H7 (cell line): Measurements from ENCODE around the gene ANKHD1. TPM values are rescaled to one million over a fixed set of nuclear protein-coding genes. Genes with fewer than 3 reads are reported as not detected.

Experiments
- DNase-seq: peaks from one replicate; pipeline ENCODE4 v3.0.0; 2012
- H3K27me3 ChIP-seq: 2 replicates; pipeline ENCODE4 v1.6.0; 2011; ENCODE audit warnings: mild to moderate bottlenecking, low read length; ENCODE audit not compliant: control insufficient read depth, insufficient read depth
- H3K36me3 ChIP-seq: replicated peaks from 2 replicates; pipeline ENCODE4 v1.5.1; 2011; ENCODE audit warnings: low read length; ENCODE audit not compliant: control insufficient read depth, insufficient read depth
- H3K4me3 ChIP-seq: 2 replicates; pipeline ENCODE4 v1.5.1; 2011; ENCODE audit warnings: low read depth, mild to moderate bottlenecking, control low read depth, low read length, moderate library complexity; ENCODE audit not compliant: insufficient read depth
- total RNA-seq: library from RNA; depleted of rRNA; stranded (reverse); fragments of >200 nt; shearing (Covaris generic); gene quantifications from 2 replicates; pipeline ENCODE4 v1.2.3, GENCODE V29; 2014

The ANKHD1 gene
- total RNA-seq, 1 experiment from 2014 or later: 49.2 TPM

GRCh38 chr5:140365282-140365681 is 36.4 kb upstream of the ANKHD1 start:
- Histone ChIP-seq H3K4me3 (no peak overlapping the region), H3K27me3 (peaks cover 2% of the 10 kb centered on the region; the same call in 1 of the 2 replicates), H3K36me3 (no peaks in the 10 kb centered on the region)
- DNase-seq: no peak

GRCh38 chr5:140365941-140366340 is 35.7 kb upstream of the ANKHD1 start:
- no peaks in the 10 kb centered on the region for H3K36me3 ChIP-seq
- H3K4me3 ChIP-seq: no peak overlapping the region
- H3K27me3 ChIP-seq: peaks cover 2% of the 10 kb centered on the region; the same call in 1 of the 2 replicates
- DNase-seq: peak; percentile 6

- Histone ChIP-seq H3K27me3 (peaks cover 2% of the 10 kb centered on the region; the same call in 1 of the 2 replicates), H3K4me3 (no peak overlapping the region), H3K36me3 (no peaks in the 10 kb centered on the region)
- peak; percentile 7 for DNase-seq
Observed at GRCh38 chr5:140366589-140367255, 34.9 kb upstream of the ANKHD1 start.

GRCh38 chr5:140367256-140368013 is 34.2 kb upstream of the ANKHD1 start:
- peak; percentile 26 for DNase-seq
- H3K27me3 ChIP-seq: peaks cover 2% of the 10 kb centered on the region; the same call in 1 of the 2 replicates
- H3K4me3 ChIP-seq: no peak overlapping the region
- no peaks in the 10 kb centered on the region for H3K36me3 ChIP-seq

- no peaks in the 10 kb centered on the region for H3K27me3 ChIP-seq
- no peak for DNase-seq
- H3K36me3 ChIP-seq: no peaks in the 10 kb centered on the region
- no peak overlapping the region for H3K4me3 ChIP-seq
Observed at GRCh38 chr5:140371356-140372151, 30.1 kb upstream of the ANKHD1 start.

GRCh38 chr5:140372971-140373487 is 28.6 kb upstream of the ANKHD1 start:
- no peak overlapping the region for H3K4me3 ChIP-seq
- DNase-seq: peak; percentile 85
- no peaks in the 10 kb centered on the region for H3K27me3 ChIP-seq
- no peaks in the 10 kb centered on the region for H3K36me3 ChIP-seq

GRCh38 chr5:140381351-140381750 is 20.3 kb upstream of the ANKHD1 start:
- no peak overlapping the region for H3K4me3 ChIP-seq
- H3K27me3 ChIP-seq: no peaks in the 10 kb centered on the region
- no peaks in the 10 kb centered on the region for H3K36me3 ChIP-seq
- DNase-seq: no peak

- H3K4me3 ChIP-seq: no peak overlapping the region
- H3K27me3 ChIP-seq: no peaks in the 10 kb centered on the region
- no peak for DNase-seq
- H3K36me3 ChIP-seq: no peaks in the 10 kb centered on the region
Observed at GRCh38 chr5:140381972-140382371, 19.7 kb upstream of the ANKHD1 start.

GRCh38 chr5:140382866-140383265 is 18.8 kb upstream of the ANKHD1 start:
- Histone ChIP-seq H3K27me3 (no peaks in the 10 kb centered on the region), H3K4me3 (no peak overlapping the region), H3K36me3 (no peaks in the 10 kb centered on the region)
- DNase-seq: no peak

GRCh38 chr5:140383300-140383699 is 18.3 kb upstream of the ANKHD1 start:
- Histone ChIP-seq H3K4me3 (no peak overlapping the region), H3K36me3 (no peaks in the 10 kb centered on the region), H3K27me3 (no peaks in the 10 kb centered on the region)
- DNase-seq: no peak

- Histone ChIP-seq H3K4me3 (no peak overlapping the region), H3K27me3 (no peaks in the 10 kb centered on the region), H3K36me3 (no peaks in the 10 kb centered on the region)
- DNase-seq: no peak
Observed at GRCh38 chr5:140388052-140388451, 13.6 kb upstream of the ANKHD1 start.

- Histone ChIP-seq H3K36me3 (no peaks in the 10 kb centered on the region), H3K4me3 (no peak overlapping the region), H3K27me3 (no peaks in the 10 kb centered on the region)
- DNase-seq: no peak
Observed at GRCh38 chr5:140391312-140391711, 10.3 kb upstream of the ANKHD1 start.

GRCh38 chr5:140391732-140392131 is 9.9 kb upstream of the ANKHD1 start:
- Histone ChIP-seq H3K27me3 (no peaks in the 10 kb centered on the region), H3K4me3 (no peak overlapping the region), H3K36me3 (no peaks in the 10 kb centered on the region)
- no peak for DNase-seq

- no peak for DNase-seq
- Histone ChIP-seq H3K36me3 (no peaks in the 10 kb centered on the region), H3K27me3 (no peaks in the 10 kb centered on the region), H3K4me3 (no peak overlapping the region)
Observed at GRCh38 chr5:140393738-140394137, 7.9 kb upstream of the ANKHD1 start.
